Heart left ventricle (tissue), 16 donors: ENCODE results near the gene KSR2. TPM values are rescaled to one million over a fixed set of nuclear protein-coding genes. Genes with fewer than 3 reads are reported as not detected.

Experiments
- ATAC-seq, 4 donors: fragments of 200-7000 bp; cut with Tn5 transposase; one replicate each; pipeline ENCODE4 v1.9.1; 2020 to 2022; ENCODE audit warnings: moderate library complexity in 4 of 4, mild to moderate bottlenecking in 3 of 4, moderate number of reproducible peaks in 1 of 4
- DNase-seq, 5 donors: peaks; one replicate each; pipeline ENCODE4 v3.0.0-alpha.2; 2020
- H3K27ac ChIP-seq, 12 donors: fragments of 200-600 bp; sonication (generic) in 4 of 12; one replicate each; pipeline versions ENCODE4 v1.5.0 to v1.8.0; 2016 to 2022; ENCODE audit warnings: mild to moderate bottlenecking in 2 of 12
- H3K27me3 ChIP-seq, 9 donors: fragments of 200-600 bp; sonication (generic) in 2 of 9; one replicate each; pipeline versions ENCODE4 v1.5.1 to v1.8.0; 2016 to 2022; ENCODE audit warnings: mild to moderate bottlenecking in 3 of 9
- H3K36me3 ChIP-seq, 9 donors: fragments of 200-600 bp; sonication (generic) in 2 of 9; one replicate each; pipeline versions ENCODE4 v1.5.0 to v1.8.0; 2018 to 2022; ENCODE audit warnings: mild to moderate bottlenecking in 2 of 9
- H3K4me1 ChIP-seq, 12 donors: fragments of 200-600 bp; sonication (generic) in 4 of 12; one replicate each; pipeline versions ENCODE4 v1.5.0 to v1.8.0; 2016 to 2022; ENCODE audit warnings: mild to moderate bottlenecking in 3 of 12
- H3K4me3 ChIP-seq, 12 donors: fragments of 200-600 bp; sonication (generic) in 4 of 12; one replicate each; pipeline versions ENCODE4 v1.5.0 to v1.8.0; 2017 to 2022; ENCODE audit warnings: mild to moderate bottlenecking in 9 of 12, moderate library complexity in 4 of 12
- H3K9me3 ChIP-seq, 12 donors: fragments of 200-600 bp; sonication (generic) in 4 of 12; one replicate each; pipeline versions ENCODE4 v1.5.0 to v1.8.0; 2016 to 2022; ENCODE audit warnings: mild to moderate bottlenecking in 1 of 12
- CTCF ChIP-seq, 12 donors: fragments of 200-600 bp; sonication (generic) in 4 of 12; IDR thresholded peaks; one replicate each; pipeline versions ENCODE4 v1.5.0 to v1.8.0; 2018 to 2022; ENCODE audit warnings: antibody characterized with exemption in 12 of 12, mild to moderate bottlenecking in 5 of 12
- POLR2A ChIP-seq, 2 donors: fragments of 450-650 bp; IDR thresholded peaks; one replicate each; pipeline ENCODE4 v1.6.1; 2017; ENCODE audit warnings: antibody characterized with exemption in 2 of 2, mild to moderate bottlenecking in 2 of 2, moderate library complexity in 2 of 2
- WGBS, 4 donors: extraction: QIAGEN DNeasy Blood & Tissue Kit in 2 of 4; methylation state at CpG; one replicate each; pipeline versions ENCODE4 v1.1.5 to v1.1.7; 2013 to 2018; 5-methylcytosine and 5-hydroxymethylcytosine counted together
- intact Hi-C, 10 donors: fragments of 100-400 bp; cut with DNase I; formaldehyde crosslinking; loops; one replicate each; pipeline versions ENCODE4 v1.11.1 to v1.14.2; 2022
- polyA plus RNA-seq, 2 donors: library from polyadenylated mRNA; stranded (reverse); fragments of 200-250 nt; gene quantifications; one replicate each; pipeline ENCODE4 v1.2.3, GENCODE V29; 2013
- total RNA-seq, 9 donors: library from RNA; depleted of rRNA in 2 of 9; stranded (reverse); fragments of >200 nt in 2 of 9; fragmentation: NEBNext Ultra II Directional in 3 of 9; extraction: Animal tissue kit (Norgen Biotek cat#: 25700) in 3 of 9; gene quantifications; one replicate each; pipeline versions ENCODE4 v1.1.0 to v1.2.4, GENCODE V29; 2016 to 2023
- donor health status: ischemic (EF 13 %, LVEDD 7.1; RV severe dilation, severe dysfunction).
- donor health status: healthy with polysubstance abuse.
- donor health status: DM: no; HTN: yes; CAD: no.
- donor health status: DM: no; HTN: no; CAD: no.
- donor health status: ischemic (EF 25% LVEDD 6.9; RV normal size, moderate dysfunction).
- donor health status: ischemic (EF 25% LVEDD 5.7; RV mildly dilated, moderate dysfunction).
- donor health status: healthy.
- donor health status: DM: yes; HTN: yes; CAD: no.
- donor health status: ischemic (EF 35%, LVEDD 5.7; RV mildly dilated, moderate dysfunction).
- donor health status: nonischemic (EF 11% LVEDD 7.7; RV severe dilation, severe dysfunction).
- donor health status: DM: yes; HTN: yes; CAD: no.
- donor health status: PGD.
- donor health status: ischemic (EF 29% LVEDD 5.4; RV normal size, mild dysfunction).
- donor health status: nonischemic (EF 23%, LVEDD 6.1; RV moderate dilation, normal function).

KSR2 gene
- total and polyA plus RNA-seq, 11 donors, result under 0.01 to 0.02 (median 0.02) TPM; not detected in 8

- TF ChIP-seq POLR2A (IDR thresholded peaks at IDR 0.05) (no peak), CTCF (IDR thresholded peaks at IDR 0.05) (no peak)
Observed at GRCh38 chr12:117622087-117622486, 346.7 kb downstream of the KSR2 start.

GRCh38 chr12:117607778-117608177 lies 361.0 kb downstream of the KSR2 start:
- no peak for DNase-seq
- intact Hi-C loops, result no loop called here
- H3K27ac ChIP-seq, result no peak overlapping the region

More at GRCh38 chr12:117622087-117622486, 346.7 kb downstream of the KSR2 start:
- no peak overlapping the region for H3K27ac ChIP-seq
- peaks cover 0 to 4% (median 0%) of the 10 kb centered on the region in 12 donors for H3K9me3 ChIP-seq
- no peak overlapping the region for H3K4me3 ChIP-seq
- no peaks in the 10 kb centered on the region for H3K27me3 ChIP-seq
- H3K36me3 ChIP-seq, result no peaks in the 10 kb centered on the region
- intact Hi-C loops, result no loop called here
- DNase-seq (no peak), ATAC-seq (no peak)
- H3K4me1 ChIP-seq, result no peaks in the 10 kb centered on the region

GRCh38 chr12:117606945-117607344 lies 361.8 kb downstream of the KSR2 start:
- H3K27me3 ChIP-seq, result peaks cover 0 to 26% (median 0%) of the 10 kb centered on the region in 9 donors
- H3K36me3 ChIP-seq, result no peaks in the 10 kb centered on the region
- no peak for DNase-seq
- H3K9me3 ChIP-seq, result no peaks in the 10 kb centered on the region
- ATAC-seq, result peak in 1 of 4 donors; percentile 61
- intact Hi-C loops, result no loop called here
- H3K4me3 ChIP-seq, result no peak overlapping the region
- TF ChIP-seq CTCF (IDR thresholded peaks at IDR 0.05), result no peak
- TF ChIP-seq POLR2A (IDR thresholded peaks at IDR 0.05), result no peak
- no peak overlapping the region for H3K27ac ChIP-seq
- no peaks in the 10 kb centered on the region for H3K4me1 ChIP-seq
- 38 to 58% (median 48%) methylated on average over 5 of the region's 5 CpGs for WGBS, 4 donors

More at GRCh38 chr12:117607778-117608177, 361.0 kb downstream of the KSR2 start:
- Histone ChIP-seq H3K36me3 (no peaks in the 10 kb centered on the region), H3K9me3 (no peaks in the 10 kb centered on the region), H3K27me3 (peaks cover 0 to 26% (median 0%) of the 10 kb centered on the region in 9 donors), H3K4me3 (no peak overlapping the region), H3K4me1 (no peaks in the 10 kb centered on the region)
- WGBS, 4 donors, result 60 to 83% (median 66%) methylated on average over 6 to 7 of the region's 7 CpGs
- no peak for ATAC-seq
- TF ChIP-seq CTCF (IDR thresholded peaks at IDR 0.05) (no peak), POLR2A (IDR thresholded peaks at IDR 0.05) (no peak)

GRCh38 chr12:117606024-117606423 lies 362.8 kb downstream of the KSR2 start:
- Histone ChIP-seq H3K4me3 (no peak overlapping the region), H3K27ac (no peak overlapping the region), H3K4me1 (no peaks in the 10 kb centered on the region), H3K27me3 (peaks cover 0 to 26% (median 0%) of the 10 kb centered on the region in 9 donors), H3K9me3 (no peaks in the 10 kb centered on the region), H3K36me3 (no peaks in the 10 kb centered on the region)
- intact Hi-C loops, result no loop called here
- ATAC-seq (no peak), DNase-seq (no peak)
- TF ChIP-seq CTCF (IDR thresholded peaks at IDR 0.05) (no peak), POLR2A (IDR thresholded peaks at IDR 0.05) (no peak)
